Duodenal mucosa (tissue), 2 donors: ENCODE results near the gene MRPL39.

Experiments
- H3K27ac ChIP-seq: one replicate; pipeline ENCODE4 v1.7.0; 2013; ENCODE audit warnings: low read depth, low read length
- H3K27me3 ChIP-seq, 2 donors: one replicate each; pipeline ENCODE4 v1.7.0; 2013; ENCODE audit warnings: low read length in 2 of 2, control low read depth in 1 of 2; ENCODE audit not compliant: insufficient read depth in 2 of 2, control insufficient read depth in 1 of 2
- H3K36me3 ChIP-seq, 2 donors: one replicate each; pipeline ENCODE4 v1.7.0; 2013; ENCODE audit warnings: low read length in 2 of 2, control low read depth in 1 of 2; ENCODE audit not compliant: insufficient read depth in 2 of 2, control insufficient read depth in 1 of 2
- H3K4me1 ChIP-seq, 2 donors: one replicate each; pipeline ENCODE4 v1.7.0; 2013; ENCODE audit warnings: low read length in 2 of 2, control low read depth in 1 of 2; ENCODE audit not compliant: insufficient read depth in 2 of 2, control insufficient read depth in 1 of 2
- H3K4me3 ChIP-seq, 2 donors: one replicate each; pipeline ENCODE4 v1.7.0; 2013; ENCODE audit warnings: low read length in 2 of 2, low read depth in 1 of 2
- H3K9ac ChIP-seq, 2 donors: one replicate each; pipeline ENCODE4 v1.7.0; 2013; ENCODE audit warnings: low read length in 2 of 2, low read depth in 1 of 2
- H3K9me3 ChIP-seq, 2 donors: one replicate each; pipeline ENCODE4 v1.7.0; 2013; ENCODE audit warnings: low read length in 2 of 2, control low read depth in 1 of 2; ENCODE audit not compliant: control insufficient read depth in 1 of 2

The MRPL39 gene

GRCh38 chr21:25619198-25619597, 11.9 kb upstream of the MRPL39 start:
- Histone ChIP-seq H3K27ac (no peak overlapping the region), H3K27me3 (no peaks in the 10 kb centered on the region), H3K4me1 (no peaks in the 10 kb centered on the region), H3K4me3 (no peak overlapping the region), H3K36me3 (no peaks in the 10 kb centered on the region), H3K9me3 (no peaks in the 10 kb centered on the region), H3K9ac (no peak overlapping the region)

GRCh38 chr21:25615880-25616279, 8.6 kb upstream of the MRPL39 start:
- H3K9ac ChIP-seq = no peak overlapping the region
- no peaks in the 10 kb centered on the region for H3K9me3 ChIP-seq
- H3K4me3 ChIP-seq = no peak overlapping the region
- no peaks in the 10 kb centered on the region for H3K4me1 ChIP-seq
- no peaks in the 10 kb centered on the region for H3K27me3 ChIP-seq
- no peaks in the 10 kb centered on the region for H3K36me3 ChIP-seq
- no peak overlapping the region for H3K27ac ChIP-seq

- Histone ChIP-seq H3K27me3 (no peaks in the 10 kb centered on the region), H3K9ac (no peak overlapping the region), H3K27ac (no peak overlapping the region), H3K36me3 (no peaks in the 10 kb centered on the region), H3K4me1 (no peaks in the 10 kb centered on the region), H3K9me3 (no peaks in the 10 kb centered on the region), H3K4me3 (no peak overlapping the region)
Measured at GRCh38 chr21:25614441-25614840, 7.2 kb upstream of the MRPL39 start.

- no peaks in the 10 kb centered on the region for H3K9me3 ChIP-seq
- peaks cover 11 to 22% of the 10 kb centered on the region in 2 donors for H3K4me1 ChIP-seq
- peak overlapping the region; percentile 82 to 96 for H3K4me3 ChIP-seq
- H3K27me3 ChIP-seq = no peaks in the 10 kb centered on the region
- H3K9ac ChIP-seq = peak overlapping the region; percentile 52 to 83
- H3K27ac ChIP-seq = no peak overlapping the region
- H3K36me3 ChIP-seq = peaks cover 8 to 10% of the 10 kb centered on the region in 2 donors
Measured at GRCh38 chr21:25608044-25608737, 910 bp upstream of the MRPL39 start.

- Histone ChIP-seq H3K27ac (no peak overlapping the region), H3K4me3 (no peak overlapping the region), H3K9ac (no peak overlapping the region), H3K36me3 (peaks cover 32 to 64% of the 10 kb centered on the region in 2 donors), H3K27me3 (no peaks in the 10 kb centered on the region), H3K9me3 (no peaks in the 10 kb centered on the region), H3K4me1 (no peaks in the 10 kb centered on the region)
Measured at GRCh38 chr21:25589887-25590286, 17.4 kb downstream of the MRPL39 start.

GRCh38 chr21:25586791-25587190, 20.5 kb downstream of the MRPL39 start:
- Histone ChIP-seq H3K9ac (no peak overlapping the region), H3K9me3 (no peaks in the 10 kb centered on the region), H3K27me3 (no peaks in the 10 kb centered on the region), H3K4me1 (no peaks in the 10 kb centered on the region), H3K4me3 (no peak overlapping the region), H3K27ac (no peak overlapping the region), H3K36me3 (peaks cover 20 to 37% of the 10 kb centered on the region in 2 donors)

GRCh38 chr21:25586326-25586725, 21.0 kb downstream of the MRPL39 start:
- Histone ChIP-seq H3K4me1 (no peaks in the 10 kb centered on the region), H3K36me3 (peaks cover 19 to 33% of the 10 kb centered on the region in 2 donors), H3K27me3 (no peaks in the 10 kb centered on the region), H3K9ac (no peak overlapping the region), H3K9me3 (no peaks in the 10 kb centered on the region), H3K4me3 (no peak overlapping the region), H3K27ac (no peak overlapping the region)

- Histone ChIP-seq H3K27me3 (no peaks in the 10 kb centered on the region), H3K4me3 (no peak overlapping the region), H3K9ac (no peak overlapping the region), H3K4me1 (no peaks in the 10 kb centered on the region), H3K9me3 (no peaks in the 10 kb centered on the region), H3K27ac (no peak overlapping the region), H3K36me3 (peaks cover 19 to 29% of the 10 kb centered on the region in 2 donors)
Measured at GRCh38 chr21:25584833-25585676, 22.2 kb downstream of the MRPL39 start.

- H3K4me1 ChIP-seq = no peaks in the 10 kb centered on the region
- peaks cover 10 to 20% of the 10 kb centered on the region in 2 donors for H3K36me3 ChIP-seq
- H3K4me3 ChIP-seq = no peak overlapping the region
- H3K27me3 ChIP-seq = no peaks in the 10 kb centered on the region
- no peaks in the 10 kb centered on the region for H3K9me3 ChIP-seq
- H3K27ac ChIP-seq = no peak overlapping the region
- no peak overlapping the region for H3K9ac ChIP-seq
Measured at GRCh38 chr21:25583370-25584130, 23.7 kb downstream of the MRPL39 start.

GRCh38 chr21:25582888-25583287, 24.4 kb downstream of the MRPL39 start:
- Histone ChIP-seq H3K9me3 (no peaks in the 10 kb centered on the region), H3K36me3 (peaks cover 8 to 15% of the 10 kb centered on the region in 2 donors)

More at GRCh38 chr21:25582888-25583287, 24.4 kb downstream of the MRPL39 start:
- no peak overlapping the region for H3K9ac ChIP-seq
- no peak overlapping the region for H3K27ac ChIP-seq
- no peaks in the 10 kb centered on the region for H3K27me3 ChIP-seq
- H3K4me3 ChIP-seq = no peak overlapping the region
- H3K4me1 ChIP-seq = no peaks in the 10 kb centered on the region
